ENCODE results near the gene BAIAP2L2. TPM values are rescaled to one million over a fixed set of nuclear protein-coding genes. Genes with fewer than 3 reads are reported as not detected.
"Not testable (repeated sequence)": the region's sequence is repeated elsewhere in the genome, so short reads cannot be mapped to it uniquely, and the experiment has no call there.

BAIAP2L2 gene, protein sequence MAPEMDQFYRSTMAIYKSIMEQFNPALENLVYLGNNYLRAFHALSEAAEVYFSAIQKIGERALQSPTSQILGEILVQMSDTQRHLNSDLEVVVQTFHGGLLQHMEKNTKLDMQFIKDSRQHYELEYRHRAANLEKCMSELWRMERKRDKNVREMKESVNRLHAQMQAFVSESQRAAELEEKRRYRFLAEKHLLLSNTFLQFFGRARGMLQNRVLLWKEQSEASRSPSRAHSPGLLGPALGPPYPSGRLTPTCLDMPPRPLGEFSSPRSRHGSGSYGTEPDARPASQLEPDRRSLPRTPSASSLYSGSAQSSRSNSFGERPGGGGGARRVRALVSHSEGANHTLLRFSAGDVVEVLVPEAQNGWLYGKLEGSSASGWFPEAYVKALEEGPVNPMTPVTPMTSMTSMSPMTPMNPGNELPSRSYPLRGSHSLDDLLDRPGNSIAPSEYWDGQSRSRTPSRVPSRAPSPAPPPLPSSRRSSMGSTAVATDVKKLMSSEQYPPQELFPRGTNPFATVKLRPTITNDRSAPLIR
- polyA plus RNA-seq (2013, experiment 1 of 2), result 0.33 TPM
- 0.30 TPM for polyA plus RNA-seq (2013, experiment 2 of 2)

DNA sequence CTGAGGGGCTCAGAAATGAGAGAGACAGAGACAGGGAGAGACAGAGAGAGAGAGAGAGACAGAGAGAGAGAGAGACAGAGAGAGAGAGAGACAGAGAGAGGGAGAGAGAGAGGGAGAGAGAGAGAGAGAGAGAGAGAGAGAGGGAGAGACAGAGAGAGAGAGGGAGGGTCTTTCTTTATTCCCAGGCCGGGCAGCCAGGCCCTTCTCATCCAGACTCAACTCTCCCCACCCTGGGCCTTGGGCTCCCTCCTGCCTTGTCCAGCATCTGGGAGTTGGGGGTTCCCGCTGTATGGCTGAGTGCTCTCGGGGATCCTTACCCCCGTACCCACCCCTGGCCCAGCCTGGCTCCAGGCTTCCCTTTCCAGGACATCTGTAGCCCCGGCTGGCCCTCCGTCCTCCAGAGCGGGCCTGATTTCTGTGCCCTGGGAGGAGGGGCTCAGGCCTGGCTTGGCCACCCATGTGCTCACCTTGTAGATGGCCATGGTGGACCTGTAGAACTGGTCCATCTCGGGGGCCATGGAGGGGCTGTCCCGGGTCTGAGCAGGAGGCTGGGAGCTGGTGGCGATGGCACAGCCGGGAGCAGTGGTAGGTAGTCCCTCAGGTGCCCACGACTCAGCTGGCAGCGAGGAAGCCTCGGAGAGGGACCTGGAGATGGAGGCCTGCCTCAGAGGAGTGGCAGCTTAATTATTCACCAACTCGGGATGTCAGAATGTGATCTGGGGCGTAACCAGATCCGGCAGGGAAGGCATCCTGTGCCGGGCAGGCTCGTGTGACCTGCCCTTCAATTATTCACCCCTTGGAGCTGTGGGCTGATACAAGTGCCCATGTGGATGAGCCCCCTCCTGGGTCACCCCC lies at the start of gene BAIAP2L2:
BAIAP2L2 (minus strand) TSS at position 677 of the 855 bp plus-strand sequence; CDS start at position 518, 159 bp downstream.
- H2AK5ac ChIP-seq (ENCODE audit: low read length, severe bottlenecking), result peak within 1 kb of the TSS; percentile 74
- H2BK15ac ChIP-seq (ENCODE audit: low read depth, poor library complexity, severe bottlenecking), result peak within 1 kb of the TSS; percentile 6
- no peaks in the 10 kb centered on the region for H3K9me3 ChIP-seq (ENCODE audit: control insufficient read depth, low read length)
- no peak within 1 kb of the TSS for H3K14ac ChIP-seq (ENCODE audit: low read length in 2 of 2)
- H3K4me1 ChIP-seq (ENCODE audit: control insufficient read depth, insufficient read depth, low read depth, low read length), result peaks cover 25% of the 10 kb centered on the region
- 82% methylated on average over 19 of the region's 19 CpGs for WGBS
- DNase-seq, result no peak
- no peaks in the 10 kb centered on the region for H3K79me1 ChIP-seq (replicated peaks; ENCODE audit: low read length, poor library complexity, severe bottlenecking)
- peaks cover 0 to 10% of the 10 kb centered on the region in 2 experiments for H3K27me3 ChIP-seq (ENCODE audit: control insufficient read depth in 1 of 2, insufficient read depth in 1 of 2, low read length in 2 of 2)
- H3K23ac ChIP-seq (ENCODE audit: low read length in 2 of 2), result no peak within 1 kb of the TSS
- no peak within 1 kb of the TSS for H2BK120ac ChIP-seq (ENCODE audit: low read depth, low read length)
- H4K8ac ChIP-seq (ENCODE audit: low read length), result no peak within 1 kb of the TSS
- no peak within 1 kb of the TSS for H3K27ac ChIP-seq (ENCODE audit: low read length, poor library complexity, severe bottlenecking)
- H2AFZ ChIP-seq (ENCODE audit: low read depth, low read length), result no peak within 1 kb of the TSS
- H2BK12ac ChIP-seq (ENCODE audit: low read length in 2 of 2), result no peak within 1 kb of the TSS
- no peak within 1 kb of the TSS for H2BK5ac ChIP-seq (ENCODE audit: low read depth, low read length, poor library complexity, severe bottlenecking)
- peak within 1 kb of the TSS; percentile 44 for H3K9ac ChIP-seq (ENCODE audit: low read length)
- H3K4ac ChIP-seq (ENCODE audit: low read depth in 1 of 2, low read length in 2 of 2), result no peak within 1 kb of the TSS
- peaks cover 0 to 24% of the 10 kb centered on the region in 2 experiments for H3K36me3 ChIP-seq (ENCODE audit: control insufficient read depth in 1 of 2, insufficient read depth in 2 of 2, low read depth in 1 of 2, low read length in 2 of 2)
- no peak within 1 kb of the TSS for H3K4me3 ChIP-seq (ENCODE audit: insufficient read depth in 1 of 2, low read depth in 1 of 2, low read length in 2 of 2)
- H3K4me2 ChIP-seq (ENCODE audit: low read length, poor library complexity, severe bottlenecking), result no peak within 1 kb of the TSS
- H4K91ac ChIP-seq (ENCODE audit: low read length), result no peak within 1 kb of the TSS
- H3K18ac ChIP-seq (ENCODE audit: low read depth in 1 of 2, low read length in 2 of 2), result no peak within 1 kb of the TSS

DNA sequence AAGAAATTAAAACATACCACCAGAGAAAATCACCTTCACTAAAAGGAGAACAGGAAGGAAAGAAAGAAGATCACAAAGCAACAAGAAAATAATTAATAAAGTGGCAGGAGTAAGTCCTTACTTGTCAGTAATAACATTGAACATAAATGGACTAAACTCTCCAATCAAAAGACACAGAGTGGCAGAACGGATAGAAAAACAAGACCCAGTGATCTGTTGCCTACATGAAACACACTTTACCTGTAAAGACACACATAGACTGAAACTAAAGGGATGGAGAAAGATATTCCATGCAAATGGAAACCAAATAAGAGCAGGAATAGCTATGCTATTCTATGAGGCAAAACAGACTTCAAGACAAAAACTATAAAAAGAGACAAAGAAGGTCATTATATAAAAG lies 45.2 kb upstream of the BAIAP2L2 start:
- WGBS, result 83% methylated on average over 1 of the region's 1 CpG
- no peaks in the 10 kb centered on the region for H3K27me3 ChIP-seq (ENCODE audit: control insufficient read depth in 1 of 2, insufficient read depth in 1 of 2, low read length in 2 of 2)
- no peaks in the 10 kb centered on the region for H3K79me1 ChIP-seq (replicated peaks; ENCODE audit: low read length, poor library complexity, severe bottlenecking)
- no peak overlapping the region for H3K4me3 ChIP-seq (ENCODE audit: insufficient read depth in 1 of 2, low read depth in 1 of 2, low read length in 2 of 2)
- peaks cover 1% of the 10 kb centered on the region for H3K4me1 ChIP-seq (ENCODE audit: control insufficient read depth, insufficient read depth, low read depth, low read length)
- H2AFZ ChIP-seq (ENCODE audit: low read depth, low read length), result no peak overlapping the region
- no peak overlapping the region for H3K18ac ChIP-seq (ENCODE audit: low read depth in 1 of 2, low read length in 2 of 2)
- no peak overlapping the region for H2BK5ac ChIP-seq (ENCODE audit: low read depth, low read length, poor library complexity, severe bottlenecking)
- H3K9ac ChIP-seq (ENCODE audit: low read length), result no peak overlapping the region
- H4K8ac ChIP-seq (ENCODE audit: low read length), result no peak overlapping the region
- no peak overlapping the region for H4K91ac ChIP-seq (ENCODE audit: low read length)
- no peak overlapping the region for H2BK15ac ChIP-seq (ENCODE audit: low read depth, poor library complexity, severe bottlenecking)
- DNase-seq, result no peak
- no peak overlapping the region for H3K23ac ChIP-seq (ENCODE audit: low read length in 2 of 2)
- H3K36me3 ChIP-seq (ENCODE audit: control insufficient read depth in 1 of 2, insufficient read depth in 2 of 2, low read depth in 1 of 2, low read length in 2 of 2), result no peaks in the 10 kb centered on the region
- peaks cover 4% of the 10 kb centered on the region for H3K9me3 ChIP-seq (ENCODE audit: control insufficient read depth, low read length)
- H2BK12ac ChIP-seq (ENCODE audit: low read length in 2 of 2), result no peak overlapping the region
- H3K27ac ChIP-seq (ENCODE audit: low read length, poor library complexity, severe bottlenecking), result no peak overlapping the region
- H2BK120ac ChIP-seq (ENCODE audit: low read depth, low read length), result no peak overlapping the region
- no peak overlapping the region for H3K4ac ChIP-seq (ENCODE audit: low read depth in 1 of 2, low read length in 2 of 2)
- no peak overlapping the region for H3K4me2 ChIP-seq (ENCODE audit: low read length, poor library complexity, severe bottlenecking)
- no peak overlapping the region for H3K14ac ChIP-seq (ENCODE audit: low read length in 2 of 2)
- H2AK5ac ChIP-seq (ENCODE audit: low read length, severe bottlenecking), result no peak overlapping the region

DNA sequence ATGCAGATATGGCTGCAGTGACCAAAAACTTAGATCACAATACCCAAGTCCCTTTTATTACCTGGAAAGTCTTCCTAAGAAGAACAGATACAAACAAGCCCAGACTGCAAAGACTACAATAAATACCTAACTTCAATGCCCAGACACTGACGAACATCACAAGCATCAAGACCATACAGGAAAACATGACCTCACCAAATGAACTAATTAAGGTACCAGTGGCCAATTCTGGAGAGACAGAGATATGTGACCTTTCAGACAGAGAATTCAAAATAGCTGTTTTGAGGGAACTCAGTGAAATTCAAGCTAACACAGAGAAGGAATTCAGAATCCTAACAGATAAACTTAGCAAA lies 44.1 kb upstream of the BAIAP2L2 start:
- not testable (repeated sequence) for DNase-seq; H2BK5ac ChIP-seq (ENCODE audit: low read depth, low read length, poor library complexity, severe bottlenecking); H2AFZ ChIP-seq (ENCODE audit: low read depth, low read length); H2AK5ac ChIP-seq (ENCODE audit: low read length, severe bottlenecking); H3K4me3 ChIP-seq (ENCODE audit: insufficient read depth in 1 of 2, low read depth in 1 of 2, low read length in 2 of 2); H3K9me3 ChIP-seq (ENCODE audit: control insufficient read depth, low read length); H3K4me1 ChIP-seq (ENCODE audit: control insufficient read depth, insufficient read depth, low read depth, low read length); H3K14ac ChIP-seq (ENCODE audit: low read length in 2 of 2); H3K18ac ChIP-seq (ENCODE audit: low read depth in 1 of 2, low read length in 2 of 2); H3K9ac ChIP-seq (ENCODE audit: low read length); H2BK15ac ChIP-seq (ENCODE audit: low read depth, poor library complexity, severe bottlenecking); H3K79me1 ChIP-seq (replicated peaks; ENCODE audit: low read length, poor library complexity, severe bottlenecking); H2BK12ac ChIP-seq (ENCODE audit: low read length in 2 of 2); H3K4ac ChIP-seq (ENCODE audit: low read depth in 1 of 2, low read length in 2 of 2); H4K8ac ChIP-seq (ENCODE audit: low read length); H3K23ac ChIP-seq (ENCODE audit: low read length in 2 of 2); H3K36me3 ChIP-seq (ENCODE audit: control insufficient read depth in 1 of 2, insufficient read depth in 2 of 2, low read depth in 1 of 2, low read length in 2 of 2); H3K27ac ChIP-seq (ENCODE audit: low read length, poor library complexity, severe bottlenecking); H2BK120ac ChIP-seq (ENCODE audit: low read depth, low read length); H4K91ac ChIP-seq (ENCODE audit: low read length); H3K4me2 ChIP-seq (ENCODE audit: low read length, poor library complexity, severe bottlenecking); H3K27me3 ChIP-seq (ENCODE audit: control insufficient read depth in 1 of 2, insufficient read depth in 1 of 2, low read length in 2 of 2)
- 70% methylated on average over 1 of the region's 1 CpG for WGBS
